Measurements from ENCODE around the gene STOML1. TPM values are rescaled to one million over a fixed set of nuclear protein-coding genes. Genes with fewer than 3 reads are reported as not detected.
A peak's percentile ranks its signal among the peaks of the same experiment; 100 is the strongest.

STOML1 gene
- total RNA-seq, 2 experiments from 2014 or later: 4.6 to 5.3 TPM

DNA sequence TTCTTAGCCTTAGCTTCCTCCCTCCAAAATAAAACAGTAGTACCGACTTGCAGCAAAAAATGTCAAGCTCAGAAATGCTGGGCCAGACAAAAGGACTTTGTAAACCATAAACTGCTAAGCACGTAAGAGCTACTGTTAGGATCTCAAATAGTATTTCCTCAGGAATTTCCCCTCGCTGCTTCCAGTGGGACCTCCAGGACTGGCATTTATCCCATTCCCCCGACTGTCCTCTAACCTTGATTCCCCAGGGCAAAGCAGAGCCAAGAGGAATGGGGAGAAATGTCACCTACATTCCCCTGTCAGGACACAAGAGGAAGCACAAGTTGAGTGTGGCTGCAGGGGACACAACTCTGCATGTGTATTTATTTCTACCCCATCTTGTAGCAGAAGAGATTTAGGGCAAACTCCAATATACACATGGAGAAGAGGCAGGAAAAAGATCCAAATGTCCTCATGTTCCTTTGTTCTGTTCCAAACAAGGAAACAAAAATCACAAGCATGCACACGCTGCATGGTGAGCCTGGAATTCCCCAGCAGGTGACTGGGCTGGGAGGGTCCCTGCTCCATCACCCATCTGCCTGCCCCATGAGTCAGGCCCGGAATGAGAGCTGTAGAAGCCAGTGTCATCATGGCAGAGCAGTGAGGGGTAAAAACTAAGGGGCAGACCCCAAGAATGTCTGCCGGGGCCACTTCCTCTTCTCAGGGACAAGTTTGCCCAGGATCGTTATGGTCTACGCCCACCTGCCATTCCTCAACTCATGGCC, 4.2 kb downstream of the STOML1 start:
- POLR2A ChIA-PET: no interaction called here
- Mint-ChIP-seq H3K9me3 (no peaks in the 10 kb centered on the region), H3K4me1 (ENCODE audit: low read depth) (peaks cover 16% of the 10 kb centered on the region), H3K36me3 (ENCODE audit: low read depth) (peaks cover 31% of the 10 kb centered on the region), H3K27me3 (no peaks in the 10 kb centered on the region), H3K4me3 (no peak overlapping the region), H3K27ac (no peak overlapping the region)
- Histone ChIP-seq H3K36me3 (ENCODE audit: insufficient read depth, low read length) (peaks cover 6% of the 10 kb centered on the region), H3K4me3 (ENCODE audit: low read length) (no peak overlapping the region), H3K9me3 (ENCODE audit: control insufficient read depth in 1 of 2, insufficient read depth in 1 of 2, low read length in 2 of 2) (no peaks in the 10 kb centered on the region), H3K4me1 (ENCODE audit: insufficient read depth, low read length) (peaks cover 33% of the 10 kb centered on the region), H3K27me3 (ENCODE audit: control insufficient read depth in 1 of 2, insufficient read depth in 2 of 2, low read length in 2 of 2) (no peaks in the 10 kb centered on the region), H3K27ac (ENCODE audit: low read depth in 1 of 2, low read length in 2 of 2) (no peak overlapping the region)
- CTCF ChIA-PET: no interaction called here
- no peak for TF ChIP-seq CTCF (IDR thresholded peaks at IDR 0.05)
- ATAC-seq (ENCODE audit: poor library complexity) (no peak), DNase-seq (no peak)
- intact Hi-C loops (cut with DNase I, micrococcal nuclease): no loop called here

DNA sequence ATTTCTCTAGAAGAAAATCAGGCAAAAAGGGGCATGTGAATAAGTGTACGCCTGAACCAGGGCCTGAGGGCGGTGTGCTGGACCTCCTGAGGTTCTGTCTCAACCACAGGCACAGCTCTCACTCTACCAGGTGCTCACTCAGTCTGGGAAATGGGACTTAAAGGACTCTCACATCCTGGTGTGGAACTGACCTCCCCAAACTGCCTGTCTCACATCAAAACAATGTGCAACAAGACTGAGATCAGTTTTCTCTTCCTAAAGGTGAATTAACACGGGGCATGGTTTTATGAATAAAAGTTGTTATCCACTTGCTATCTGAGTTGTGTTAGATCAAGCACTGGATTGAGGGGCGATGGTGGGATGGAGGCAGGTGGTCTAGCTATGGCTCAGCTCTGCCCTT, 4.8 kb downstream of the STOML1 start:
- Histone ChIP-seq H3K4me3 (ENCODE audit: low read length) (no peak overlapping the region), H3K27me3 (ENCODE audit: control insufficient read depth in 1 of 2, insufficient read depth in 2 of 2, low read length in 2 of 2) (no peaks in the 10 kb centered on the region), H3K4me1 (ENCODE audit: insufficient read depth, low read length) (peaks cover 33% of the 10 kb centered on the region), H3K36me3 (ENCODE audit: insufficient read depth, low read length) (peaks cover 6% of the 10 kb centered on the region), H3K9me3 (ENCODE audit: control insufficient read depth in 1 of 2, insufficient read depth in 1 of 2, low read length in 2 of 2) (no peaks in the 10 kb centered on the region), H3K27ac (ENCODE audit: low read depth in 1 of 2, low read length in 2 of 2) (no peak overlapping the region)
- H3K27ac Mint-ChIP-seq: no peak overlapping the region
- POLR2A ChIA-PET: no interaction called here
- peaks cover 31% of the 10 kb centered on the region for H3K36me3 Mint-ChIP-seq (ENCODE audit: low read depth)
- ATAC-seq (ENCODE audit: poor library complexity) (no peak), DNase-seq (no peak)
- peaks cover 16% of the 10 kb centered on the region for H3K4me1 Mint-ChIP-seq (ENCODE audit: low read depth)
- no peak for TF ChIP-seq CTCF (IDR thresholded peaks at IDR 0.05)
- no peaks in the 10 kb centered on the region for H3K27me3 Mint-ChIP-seq
- CTCF ChIA-PET: no interaction called here
- no peaks in the 10 kb centered on the region for H3K9me3 Mint-ChIP-seq
- peak overlapping the region; percentile 30 for H3K4me3 Mint-ChIP-seq
- intact Hi-C loops (cut with DNase I, micrococcal nuclease): no loop called here

DNA sequence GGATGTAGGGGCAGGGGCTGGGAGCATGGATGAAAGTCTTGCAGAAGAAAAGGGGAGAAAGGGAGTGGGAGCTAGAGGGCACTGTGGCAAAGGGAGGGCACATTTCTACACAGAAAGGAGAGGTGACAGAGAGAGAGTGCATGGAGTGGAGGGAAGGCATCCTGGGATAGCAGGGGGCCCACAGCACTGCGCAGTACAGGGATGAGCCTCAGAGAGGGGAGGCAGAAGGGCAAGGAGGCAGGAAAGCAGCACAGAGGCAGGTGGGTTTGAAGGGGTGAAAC, 5.4 kb downstream of the STOML1 start:
- intact Hi-C loops (cut with DNase I, micrococcal nuclease): no loop called here
- ChIA-PET POLR2A (no interaction called here), CTCF (no interaction called here)
- Histone ChIP-seq H3K4me1 (ENCODE audit: insufficient read depth, low read length) (peaks cover 36% of the 10 kb centered on the region), H3K4me3 (ENCODE audit: low read length) (no peak overlapping the region), H3K9me3 (ENCODE audit: control insufficient read depth in 1 of 2, insufficient read depth in 1 of 2, low read length in 2 of 2) (no peaks in the 10 kb centered on the region), H3K27ac (ENCODE audit: low read depth in 1 of 2, low read length in 2 of 2) (no peak overlapping the region), H3K27me3 (ENCODE audit: control insufficient read depth in 1 of 2, insufficient read depth in 2 of 2, low read length in 2 of 2) (no peaks in the 10 kb centered on the region), H3K36me3 (ENCODE audit: insufficient read depth, low read length) (peaks cover 6% of the 10 kb centered on the region)
- Mint-ChIP-seq H3K4me3 (no peak overlapping the region), H3K36me3 (ENCODE audit: low read depth) (peaks cover 31% of the 10 kb centered on the region), H3K27me3 (no peaks in the 10 kb centered on the region), H3K4me1 (ENCODE audit: low read depth) (peaks cover 21% of the 10 kb centered on the region), H3K27ac (no peak overlapping the region), H3K9me3 (no peaks in the 10 kb centered on the region)
- ATAC-seq (ENCODE audit: poor library complexity): no peak
- no peak for TF ChIP-seq CTCF (IDR thresholded peaks at IDR 0.05)
- no peak for DNase-seq

Data from CD4-positive, alpha-beta T cell (primary cell).